Breast epithelium (tissue), 4 donors: Measurements from ENCODE around the gene PRPF40A. TPM values are rescaled to one million over a fixed set of nuclear protein-coding genes. Genes with fewer than 3 reads are reported as not detected.
A peak's percentile ranks its signal among the peaks of the same experiment; 100 is the strongest.
"Not testable (repeated sequence)": the region's sequence is repeated elsewhere in the genome, so short reads cannot be mapped to it uniquely, and the experiment has no call there.

Experiments
- DNase-seq, 2 donors: peaks; one replicate each; pipeline ENCODE4 v3.0.0-alpha.2; 2019; ENCODE audit warnings: low spot score in 2 of 2
- H3K27ac ChIP-seq, 2 donors: fragments of 200-600 bp; sonication (generic) in 1 of 2; one replicate each; pipeline ENCODE4 v1.5.1; 2016 to 2019; ENCODE audit warnings: mild to moderate bottlenecking in 1 of 2
- H3K27me3 ChIP-seq, 2 donors: fragments of 200-600 bp; sonication (generic) in 1 of 2; one replicate each; pipeline versions ENCODE4 v1.5.1 to v1.6.0; 2017 to 2019; ENCODE audit warnings: control low read depth in 1 of 2, mild to moderate bottlenecking in 1 of 2
- H3K36me3 ChIP-seq: fragments of 200-600 bp; one replicate; pipeline ENCODE4 v1.5.1; 2019
- H3K4me1 ChIP-seq, 2 donors: fragments of 200-600 bp; sonication (generic); one replicate each; pipeline ENCODE4 v1.5.1; 2016 to 2019; ENCODE audit warnings: control low read depth in 1 of 2
- H3K4me3 ChIP-seq, 3 donors: fragments of 200-600 bp; sonication (generic); 1 replicate in 2 of 3; 2 replicates in 1 of 3; pipeline ENCODE4 v1.5.1; 2016 to 2019; ENCODE audit warnings: mild to moderate bottlenecking in 3 of 3, moderate library complexity in 2 of 3
- H3K9me3 ChIP-seq, 2 donors: fragments of 200-600 bp; sonication (generic) in 1 of 2; one replicate each; pipeline ENCODE4 v1.5.1; 2016 to 2019; ENCODE audit warnings: control low read depth in 1 of 2
- CTCF ChIP-seq, 3 donors: fragments of 450-650 bp; IDR thresholded peaks; one replicate each; pipeline ENCODE4 v1.5.1; 2016 to 2017; ENCODE audit warnings: antibody characterized with exemption in 3 of 3, mild to moderate bottlenecking in 3 of 3, moderate library complexity in 3 of 3
- POLR2A ChIP-seq: fragments of 450-650 bp; IDR thresholded peaks from one replicate; pipeline ENCODE4 v1.6.1; 2016; ENCODE audit warnings: antibody characterized with exemption, mild to moderate bottlenecking, moderate library complexity
- POLR2AphosphoS5 ChIP-seq, 3 donors: sonication (generic); formaldehyde crosslinking; IDR thresholded peaks; one replicate each; pipeline ENCODE4 v1.6.1; 2017; ENCODE audit warnings: antibody characterized with exemption in 3 of 3
- intact Hi-C: fragments of 100-400 bp; cut with DNase I; formaldehyde crosslinking; loops from one replicate; pipeline ENCODE4 v1.15.1; 2023; ENCODE audit warnings: low total_unique reads
- total RNA-seq, 3 donors: library from RNA; depleted of rRNA; stranded (reverse); fragments of >200 nt; gene quantifications; one replicate each; pipeline ENCODE4 v1.1.0, GENCODE V29; 2016

Gene PRPF40A
- total RNA-seq, 3 donors from 2014 or later = 81.8 to 131 (median 107) TPM

GRCh38 chr2:152761214-152761613 lies 44.0 kb upstream of the PRPF40A start:
- Histone ChIP-seq H3K27me3 (no peaks in the 10 kb centered on the region), H3K4me1 (no peaks in the 10 kb centered on the region), H3K27ac (no peak overlapping the region), H3K4me3 (no peak overlapping the region), H3K9me3 (no peaks in the 10 kb centered on the region), H3K36me3 (no peaks in the 10 kb centered on the region)
- intact Hi-C loops = no loop called here
- TF ChIP-seq CTCF (IDR thresholded peaks at IDR 0.05) (no peak), POLR2AphosphoS5 (IDR thresholded peaks at IDR 0.05) (no peak), POLR2A (no peak)
- no peak for DNase-seq

- no peak for DNase-seq
- Histone ChIP-seq H3K27me3 (no peaks in the 10 kb centered on the region), H3K27ac (no peak overlapping the region), H3K36me3 (no peaks in the 10 kb centered on the region), H3K4me3 (no peak overlapping the region), H3K4me1 (no peaks in the 10 kb centered on the region), H3K9me3 (no peaks in the 10 kb centered on the region)
- no peak for TF ChIP-seq CTCF (IDR thresholded peaks at IDR 0.05)
- TF ChIP-seq POLR2AphosphoS5 (IDR thresholded peaks at IDR 0.05) = no peak
- TF ChIP-seq POLR2A = no peak
- intact Hi-C loops = loop anchor here (5.0 kb wide), 1 partner anchor 708 kb away; no protein-coding TSS in a partner anchor
Observed at GRCh38 chr2:152759290-152760072, 42.2 kb upstream of the PRPF40A start.

GRCh38 chr2:152755029-152755428 lies 37.8 kb upstream of the PRPF40A start:
- no peak overlapping the region for H3K27ac ChIP-seq
- H3K36me3 ChIP-seq = no peaks in the 10 kb centered on the region
- no peaks in the 10 kb centered on the region for H3K27me3 ChIP-seq
- no peak overlapping the region for H3K4me3 ChIP-seq
- intact Hi-C loops = loop anchor here (5.0 kb wide), 1 partner anchor 712 kb away; no protein-coding TSS in a partner anchor
- no peak for DNase-seq
- H3K9me3 ChIP-seq = no peaks in the 10 kb centered on the region
- TF ChIP-seq POLR2AphosphoS5 (IDR thresholded peaks at IDR 0.05) (no peak), POLR2A (no peak), CTCF (IDR thresholded peaks at IDR 0.05) (no peak)
- H3K4me1 ChIP-seq = no peaks in the 10 kb centered on the region

- H3K27me3 ChIP-seq, intact Hi-C loops, H3K4me3 ChIP-seq, H3K9me3 ChIP-seq, H3K36me3 ChIP-seq, H3K4me1 ChIP-seq, DNase-seq, H3K27ac ChIP-seq: not testable (repeated sequence)
Observed at GRCh38 chr2:152747751-152748150, 30.5 kb upstream of the PRPF40A start.

GRCh38 chr2:152743002-152743401 lies 25.7 kb upstream of the PRPF40A start:
- no peaks in the 10 kb centered on the region for H3K27me3 ChIP-seq
- no peak overlapping the region for H3K27ac ChIP-seq
- H3K9me3 ChIP-seq = no peaks in the 10 kb centered on the region
- intact Hi-C loops = no loop called here
- H3K4me3 ChIP-seq = no peak overlapping the region
- no peaks in the 10 kb centered on the region for H3K4me1 ChIP-seq
- no peak for DNase-seq
- TF ChIP-seq POLR2A (no peak), POLR2AphosphoS5 (IDR thresholded peaks at IDR 0.05) (no peak), CTCF (IDR thresholded peaks at IDR 0.05) (peak; percentile 13 to 16 (median 15))
- no peaks in the 10 kb centered on the region for H3K36me3 ChIP-seq
